GM18907 (cell line): ENCODE results near the gene KRT82.
"Not testable (repeated sequence)": the region's sequence is repeated elsewhere in the genome, so short reads cannot be mapped to it uniquely, and the experiment has no call there.

Experiments used
- ATAC-seq: cut with Tn5 transposase; IDR thresholded peaks from one replicate; pipeline ENCODE4 v1.9.1; 2021; ENCODE audit warnings: mild to moderate bottlenecking, moderate library complexity; ENCODE audit not compliant: unreplicated experiment

Gene KRT82

DNA sequence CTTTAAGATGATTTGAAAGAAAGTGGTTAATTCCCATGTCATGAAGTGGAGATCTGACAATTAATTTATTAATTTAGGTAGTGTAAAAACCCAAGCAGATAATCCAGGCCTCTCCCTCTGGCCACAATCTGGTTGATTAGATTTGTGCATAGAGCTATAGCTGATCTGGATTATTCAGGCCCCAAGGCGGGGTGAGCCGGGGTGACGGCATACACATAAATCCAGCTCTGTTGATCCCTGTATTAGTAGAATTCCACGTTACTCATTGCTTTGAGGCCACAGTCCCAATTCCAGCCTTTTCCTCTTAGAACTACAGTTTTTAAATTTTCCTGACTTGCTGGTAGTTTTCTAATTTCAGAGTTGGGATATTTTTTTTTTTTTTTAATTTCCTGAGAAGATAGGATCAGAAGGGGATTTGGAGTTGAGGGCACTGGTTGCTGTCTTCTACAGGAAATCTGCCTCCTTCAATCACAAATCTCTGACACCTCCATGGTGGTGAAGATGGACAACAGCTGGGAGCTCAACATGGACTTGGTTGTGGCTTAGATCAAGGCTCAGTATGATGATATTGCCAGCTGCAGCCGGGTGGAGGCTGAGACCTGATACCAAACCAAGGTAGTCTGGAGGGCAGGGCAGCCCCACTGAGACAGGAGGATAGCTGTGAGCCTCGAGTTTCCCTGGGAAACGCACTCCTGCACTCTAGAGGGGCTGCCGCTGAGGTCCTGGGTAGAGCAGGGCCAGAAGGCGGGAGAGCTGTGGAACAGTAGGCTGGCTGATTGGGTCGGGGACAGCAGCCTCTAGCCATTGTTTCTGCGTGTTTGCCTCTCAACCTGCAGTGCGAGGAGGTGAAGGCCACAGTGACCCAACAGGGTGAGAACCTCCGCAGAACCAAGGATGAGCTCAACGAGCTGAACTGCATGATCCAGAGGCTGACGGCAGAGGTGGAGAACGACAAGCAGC lies 58.3 kb downstream of the KRT82 start:
- no peak for ATAC-seq

DNA sequence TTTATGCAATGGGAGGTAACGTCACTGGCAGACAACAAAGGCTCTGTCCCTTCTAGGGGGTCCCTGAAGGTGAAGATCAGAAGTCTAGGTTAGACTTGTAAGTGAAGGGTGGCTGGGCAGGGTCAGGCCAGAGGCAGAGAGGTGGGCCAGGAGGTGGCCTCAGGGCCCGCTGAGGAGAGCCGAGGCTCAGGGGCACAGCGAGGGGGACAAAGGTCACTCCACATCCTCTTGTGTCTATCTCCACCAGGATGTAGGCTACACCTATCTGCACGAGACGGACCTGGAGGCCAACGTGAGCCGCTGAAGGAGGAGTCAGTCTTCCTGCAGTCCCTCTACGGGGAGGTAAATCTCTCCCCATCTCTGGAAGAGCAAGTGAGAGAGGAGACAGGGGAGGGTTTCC lies 59.1 kb downstream of the KRT82 start:
- no peak for ATAC-seq

DNA sequence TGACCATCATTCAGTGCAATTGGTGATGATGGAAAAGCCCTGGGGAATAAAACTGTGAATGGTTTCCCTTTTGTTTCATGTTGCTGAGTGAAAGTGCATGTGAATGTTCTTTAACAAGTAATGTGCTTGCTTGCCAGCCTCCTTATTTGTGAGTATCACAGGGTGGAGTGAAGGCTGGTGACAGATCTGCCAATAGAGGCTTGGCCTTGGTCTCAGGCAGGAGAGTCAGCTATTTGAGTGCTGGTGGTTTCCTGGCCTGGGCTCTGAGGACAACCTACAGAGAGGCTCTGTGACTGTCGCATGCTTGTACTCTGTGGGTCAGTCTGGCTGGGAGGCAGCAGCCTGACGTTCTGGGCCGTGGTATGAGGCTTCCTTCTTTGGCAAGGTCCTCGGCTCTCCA lies 59.5 kb downstream of the KRT82 start:
- peak; percentile 57 for ATAC-seq

DNA sequence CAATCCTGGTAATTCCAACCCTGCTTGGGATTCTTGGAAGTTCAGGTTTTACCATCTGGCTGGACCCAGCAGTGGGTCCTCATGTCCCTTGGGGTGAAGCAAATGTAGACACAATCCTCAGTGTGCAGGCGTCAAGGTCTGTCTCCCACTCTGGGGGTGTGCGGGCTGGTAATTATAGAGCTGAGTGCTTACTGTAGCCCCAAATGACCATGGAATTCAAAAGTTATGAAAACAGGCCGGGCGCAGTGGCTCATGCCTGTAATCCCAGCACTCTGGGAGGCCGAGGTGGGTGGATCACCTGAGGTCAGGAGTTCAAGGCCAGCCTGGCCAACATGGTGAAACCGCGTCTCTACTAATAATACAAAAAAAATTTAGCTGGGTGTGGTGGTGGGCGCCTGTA lies 61.1 kb downstream of the KRT82 start:
- not testable (repeated sequence) for ATAC-seq

DNA sequence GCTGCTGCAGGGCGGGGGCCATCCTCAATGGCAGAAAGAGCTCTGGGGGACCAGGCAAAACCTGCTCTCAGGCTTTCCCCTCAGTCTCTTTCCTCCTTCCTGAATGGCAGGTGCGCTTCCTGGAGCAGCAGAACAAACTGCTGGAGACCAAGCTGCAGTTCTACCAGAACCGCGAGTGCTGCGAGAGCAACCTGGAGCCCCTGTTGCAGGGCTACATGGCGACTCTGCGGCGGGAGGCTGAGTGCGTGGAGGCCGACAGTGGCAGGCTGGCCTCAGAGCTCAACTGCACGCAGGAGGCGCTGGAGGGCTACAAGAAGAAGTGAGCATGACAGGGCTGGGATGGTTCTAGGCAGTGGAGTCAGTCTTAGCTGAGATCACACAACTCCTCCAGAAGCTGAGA lies 62.0 kb downstream of the KRT82 start:
- no peak for ATAC-seq
